ENCODE results near the gene ATG2B.

The ATG2B gene

GRCh38 chr14:96274543-96274942 lies 88.6 kb downstream of the ATG2B start:
- no peak for DNase-seq
- Histone ChIP-seq H3K27me3 (ENCODE audit: insufficient read depth, low read depth, severe bottlenecking) (no peaks in the 10 kb centered on the region), H3K36me3 (no peaks in the 10 kb centered on the region), H3K9me3 (ENCODE audit: severe bottlenecking) (peaks cover 15% of the 10 kb centered on the region), H3K27ac (no peak overlapping the region), H3K4me3 (ENCODE audit: low read depth, low read length) (no peak overlapping the region)
- no peak for TF ChIP-seq CTCF (IDR thresholded peaks at IDR 0.05; ENCODE audit: low read depth, low read length)

- DNase-seq: no peak
- no peaks in the 10 kb centered on the region for H3K27me3 ChIP-seq (ENCODE audit: insufficient read depth, low read depth, severe bottlenecking)
- H3K4me3 ChIP-seq (ENCODE audit: low read depth, low read length): no peak overlapping the region
- no peaks in the 10 kb centered on the region for H3K36me3 ChIP-seq
- no peak for TF ChIP-seq CTCF (IDR thresholded peaks at IDR 0.05; ENCODE audit: low read depth, low read length)
- H3K9me3 ChIP-seq (ENCODE audit: severe bottlenecking): peaks cover 15% of the 10 kb centered on the region
- H3K27ac ChIP-seq: no peak overlapping the region
These were observed 89.0 kb downstream of the ATG2B start for GRCh38 chr14:96274122-96274521.

- DNase-seq: no peak
- Histone ChIP-seq H3K4me3 (ENCODE audit: low read depth, low read length) (no peak overlapping the region), H3K36me3 (no peaks in the 10 kb centered on the region), H3K27me3 (ENCODE audit: insufficient read depth, low read depth, severe bottlenecking) (no peaks in the 10 kb centered on the region), H3K27ac (no peak overlapping the region), H3K9me3 (ENCODE audit: severe bottlenecking) (peaks cover 15% of the 10 kb centered on the region)
- TF ChIP-seq CTCF (IDR thresholded peaks at IDR 0.05; ENCODE audit: low read depth, low read length): no peak
These were observed 89.5 kb downstream of the ATG2B start for GRCh38 chr14:96273629-96274028.

GRCh38 chr14:96272777-96273473 lies 90.2 kb downstream of the ATG2B start:
- DNase-seq: no peak
- H3K9me3 ChIP-seq (ENCODE audit: severe bottlenecking): peaks cover 15% of the 10 kb centered on the region
- no peaks in the 10 kb centered on the region for H3K27me3 ChIP-seq (ENCODE audit: insufficient read depth, low read depth, severe bottlenecking)
- H3K27ac ChIP-seq: no peak overlapping the region
- no peak for TF ChIP-seq CTCF (IDR thresholded peaks at IDR 0.05; ENCODE audit: low read depth, low read length)
- H3K4me3 ChIP-seq (ENCODE audit: low read depth, low read length): no peak overlapping the region
- no peaks in the 10 kb centered on the region for H3K36me3 ChIP-seq

- Histone ChIP-seq H3K9me3 (ENCODE audit: severe bottlenecking) (peaks cover 11% of the 10 kb centered on the region), H3K27me3 (ENCODE audit: insufficient read depth, low read depth, severe bottlenecking) (no peaks in the 10 kb centered on the region), H3K36me3 (no peaks in the 10 kb centered on the region), H3K4me3 (ENCODE audit: low read depth, low read length) (no peak overlapping the region), H3K27ac (no peak overlapping the region)
- DNase-seq: no peak
- no peak for TF ChIP-seq CTCF (IDR thresholded peaks at IDR 0.05; ENCODE audit: low read depth, low read length)
These were observed 91.7 kb downstream of the ATG2B start for GRCh38 chr14:96271421-96271762.

All from WERI-Rb-1 (cell line).